Esophagus muscularis mucosa (tissue), 4 donors: ENCODE measurements around the gene ABHD12. TPM values are rescaled to one million over a fixed set of nuclear protein-coding genes. Genes with fewer than 3 reads are reported as not detected.
A peak's percentile ranks its signal among the peaks of the same experiment; 100 is the strongest.

Experiments used
- DNase-seq: peaks from one replicate; pipeline ENCODE4 v3.0.0-alpha.2; 2017; ENCODE audit errors: extremely low spot score
- H3K27ac ChIP-seq, 4 donors: fragments of 200-600 bp; sonication (generic); replicated peaks in 1 of 4; 1 replicate in 3 of 4; 2 replicates in 1 of 4; pipeline ENCODE4 v1.5.1; 2016 to 2019; ENCODE audit warnings: mild to moderate bottlenecking in 1 of 4
- H3K27me3 ChIP-seq, 4 donors: fragments of 200-600 bp; sonication (generic); one replicate each; pipeline versions ENCODE4 v1.5.1 to v1.6.0; 2016 to 2019
- H3K36me3 ChIP-seq, 4 donors: fragments of 200-600 bp; sonication (generic); one replicate each; pipeline ENCODE4 v1.5.1; 2016 to 2019
- H3K4me1 ChIP-seq, 4 donors: fragments of 200-600 bp; sonication (generic); one replicate each; pipeline ENCODE4 v1.5.1; 2016 to 2019
- H3K4me3 ChIP-seq, 4 donors: fragments of 200-600 bp; sonication (generic); 1 replicate in 2 of 4; 2 replicates in 2 of 4; pipeline ENCODE4 v1.5.1; 2016 to 2019; ENCODE audit warnings: mild to moderate bottlenecking in 4 of 4, moderate library complexity in 1 of 4
- H3K9me3 ChIP-seq, 4 donors: fragments of 200-600 bp; sonication (generic); 1 replicate in 3 of 4; 2 replicates in 1 of 4; pipeline ENCODE4 v1.5.1; 2016 to 2019
- CTCF ChIP-seq, 3 experiments: fragments of 200-600 bp in 2 of 3; fragments of 450-650 bp in 1 of 3; sonication (generic) in 2 of 3; IDR thresholded peaks; one replicate each; pipeline ENCODE4 v1.5.1; 2017 to 2019; ENCODE audit warnings: antibody characterized with exemption in 3 of 3, mild to moderate bottlenecking in 2 of 3, moderate library complexity in 1 of 3
- EP300 ChIP-seq: sonication (generic); formaldehyde crosslinking; IDR thresholded peaks from one replicate; pipeline ENCODE4 v1.6.1; 2017; ENCODE audit warnings: antibody characterized with exemption
- POLR2A ChIP-seq: fragments of 450-650 bp; IDR thresholded peaks from one replicate; pipeline ENCODE4 v1.6.1; 2017; ENCODE audit warnings: antibody characterized with exemption, moderate library complexity, mild to moderate bottlenecking, low read depth
- POLR2AphosphoS5 ChIP-seq, 2 donors: sonication (generic); formaldehyde crosslinking; IDR thresholded peaks; one replicate each; pipeline ENCODE4 v1.6.1; 2017; ENCODE audit warnings: antibody characterized with exemption in 2 of 2
- WGBS: methylation state at CpG from one replicate; pipeline ENCODE4 v1.1.5; 2018; 5-methylcytosine and 5-hydroxymethylcytosine counted together
- intact Hi-C: fragments of 100-400 bp; cut with DNase I; formaldehyde crosslinking; loops from one replicate; pipeline ENCODE4 v1.15.1; 2023
- total RNA-seq, 4 donors: library from RNA; depleted of rRNA; stranded (reverse); fragments of >200 nt; gene quantifications; one replicate each; pipeline versions ENCODE4 v1.1.0 to v1.2.1, GENCODE V29; 2016

ABHD12 gene
- total RNA-seq, 4 donors from 2014 or later, result 27.0 to 41.6 (median 35.4) TPM

DNA sequence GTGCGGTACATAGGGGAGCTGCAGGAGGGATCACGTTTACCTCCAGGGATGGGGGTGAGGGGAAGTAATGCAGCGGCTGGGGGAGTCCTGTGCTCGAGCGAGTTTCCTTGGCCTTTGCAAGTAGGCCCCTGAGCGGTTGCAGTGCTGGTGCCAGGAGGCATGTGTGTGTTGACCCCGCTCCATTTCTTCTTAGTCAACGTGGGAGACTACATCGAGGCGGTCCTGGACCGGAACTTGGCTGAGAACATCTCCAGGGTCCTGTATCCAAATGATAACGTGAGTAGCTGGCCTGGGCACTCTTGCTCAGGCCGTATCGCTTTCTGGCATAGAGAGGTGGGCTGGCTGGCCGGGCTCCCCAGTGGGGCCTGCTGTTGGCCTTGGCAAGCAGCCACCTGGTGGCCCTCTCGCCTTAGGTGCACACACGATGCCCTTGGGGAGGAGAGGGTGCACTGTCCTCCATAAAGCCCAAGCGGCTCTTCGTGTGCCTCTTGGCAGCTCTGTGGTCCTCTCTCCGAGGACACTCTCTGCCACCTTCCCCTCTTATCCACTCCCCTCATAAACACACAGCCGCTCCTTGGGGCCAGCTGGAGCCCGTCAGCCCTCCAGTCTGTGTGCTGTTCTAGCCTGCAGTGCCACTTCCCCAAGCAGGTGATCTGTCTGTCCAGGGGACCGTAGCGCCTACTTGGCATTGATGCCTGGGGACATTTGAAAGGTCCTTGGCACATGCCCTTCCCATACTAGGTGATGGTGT is 113.4 kb downstream of the ABHD12 start:
- 85% methylated on average over 23 of the region's 24 CpGs for WGBS
- Histone ChIP-seq H3K4me1 (peaks cover 42 to 68% (median 64%) of the 10 kb centered on the region in 4 donors), H3K36me3 (peaks cover 42 to 98% (median 96%) of the 10 kb centered on the region in 4 donors), H3K4me3 (no peak overlapping the region), H3K9me3 (no peaks in the 10 kb centered on the region), H3K27ac (peak overlapping the region; percentile 31 to 86 (median 84)), H3K27me3 (no peaks in the 10 kb centered on the region)
- intact Hi-C loops, result no loop called here
- TF ChIP-seq POLR2AphosphoS5 (IDR thresholded peaks at IDR 0.05) (no peak), CTCF (IDR thresholded peaks at IDR 0.05) (no peak), EP300 (no peak), POLR2A (no peak)
- DNase-seq, result no peak

DNA sequence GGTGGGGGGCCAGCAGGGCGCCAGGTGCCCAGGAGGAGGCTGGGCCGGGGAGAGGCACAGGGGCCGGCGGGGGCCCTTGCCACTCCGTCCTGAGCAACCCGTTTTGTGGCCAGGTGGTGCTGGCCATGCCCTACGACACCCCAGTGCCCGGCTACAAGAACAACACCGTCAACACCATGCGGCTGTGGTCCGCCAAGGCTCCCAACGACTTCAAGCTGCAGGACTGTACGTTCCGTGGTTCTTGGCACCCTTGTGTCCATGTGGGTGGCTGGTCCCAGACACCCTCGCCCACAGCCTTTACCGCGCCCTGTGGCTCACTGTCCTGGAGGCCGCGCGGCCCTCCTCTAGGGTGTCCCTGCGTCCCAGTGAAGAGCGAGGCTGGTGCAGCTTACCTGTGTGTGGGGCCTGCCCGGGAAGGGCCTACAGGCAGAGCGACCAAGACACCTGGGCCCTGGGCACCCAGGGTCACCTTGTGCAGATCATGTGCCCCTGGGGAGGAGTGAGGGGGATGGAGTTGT is 114.0 kb downstream of the ABHD12 start:
- peaks cover 47 to 74% (median 70%) of the 10 kb centered on the region in 4 donors for H3K4me1 ChIP-seq
- no peak overlapping the region for H3K4me3 ChIP-seq
- 78% methylated on average over 6 of the region's 24 CpGs for WGBS
- no peak for DNase-seq
- TF ChIP-seq POLR2AphosphoS5 (IDR thresholded peaks at IDR 0.05), result no peak
- no peak for TF ChIP-seq CTCF (IDR thresholded peaks at IDR 0.05)
- no peak for TF ChIP-seq POLR2A
- TF ChIP-seq EP300, result no peak
- peak overlapping the region; percentile 79 to 86 (median 84) for H3K27ac ChIP-seq
- H3K36me3 ChIP-seq, result peaks cover 40 to 98% (median 96%) of the 10 kb centered on the region in 4 donors
- intact Hi-C loops, result no loop called here
- H3K9me3 ChIP-seq, result no peaks in the 10 kb centered on the region
- no peaks in the 10 kb centered on the region for H3K27me3 ChIP-seq

DNA sequence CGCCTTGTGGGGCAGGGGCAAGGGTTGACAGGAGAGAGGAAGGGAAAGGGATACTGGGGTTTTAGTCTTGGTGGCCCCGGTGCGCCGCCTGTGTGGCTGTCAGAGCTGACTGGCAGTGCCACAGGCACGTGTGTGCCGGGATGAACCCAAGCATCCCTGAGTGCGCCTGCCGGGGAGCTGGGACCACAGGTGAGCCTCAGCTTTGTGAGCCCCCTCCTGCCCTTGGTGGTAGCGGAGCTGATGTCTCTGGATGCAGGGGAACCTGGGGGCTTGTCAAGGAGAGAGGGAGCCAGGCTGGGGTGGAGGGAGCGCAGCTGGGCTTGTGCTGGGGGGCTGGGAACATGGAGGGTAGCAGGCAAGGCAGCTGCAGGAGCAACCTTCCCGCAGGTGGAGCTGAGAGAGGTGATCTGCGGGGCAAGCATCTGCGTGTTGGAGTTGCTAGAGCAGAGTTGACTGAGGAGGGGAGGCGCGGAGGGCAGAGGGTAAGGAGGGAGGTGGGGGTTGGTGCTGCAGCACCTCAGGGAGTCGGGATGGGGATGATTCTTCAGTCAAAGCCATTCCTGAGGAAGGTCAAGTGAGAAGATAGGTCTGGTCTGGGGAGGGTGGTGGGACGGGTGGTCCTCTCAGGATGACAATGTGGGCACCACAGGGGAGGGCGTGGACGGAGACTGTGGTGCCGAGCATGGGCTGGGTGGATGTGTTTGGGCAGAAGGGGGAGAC is 114.7 kb downstream of the ABHD12 start:
- no peaks in the 10 kb centered on the region for H3K27me3 ChIP-seq
- intact Hi-C loops, result no loop called here
- H3K4me3 ChIP-seq, result no peak overlapping the region
- no peak for DNase-seq
- 92% methylated on average over 19 of the region's 20 CpGs for WGBS
- H3K9me3 ChIP-seq, result no peaks in the 10 kb centered on the region
- peaks cover 40 to 98% (median 96%) of the 10 kb centered on the region in 4 donors for H3K36me3 ChIP-seq
- peaks cover 54 to 81% (median 76%) of the 10 kb centered on the region in 4 donors for H3K4me1 ChIP-seq
- TF ChIP-seq POLR2AphosphoS5 (IDR thresholded peaks at IDR 0.05) (no peak), EP300 (no peak), CTCF (IDR thresholded peaks at IDR 0.05) (no peak), POLR2A (no peak)
- H3K27ac ChIP-seq, result peak overlapping the region; percentile 79 to 86 (median 84)

- Histone ChIP-seq H3K9me3 (no peaks in the 10 kb centered on the region), H3K27me3 (no peaks in the 10 kb centered on the region), H3K4me3 (no peak overlapping the region), H3K4me1 (peaks cover 54 to 82% (median 75%) of the 10 kb centered on the region in 4 donors), H3K36me3 (peaks cover 40 to 98% (median 96%) of the 10 kb centered on the region in 4 donors), H3K27ac (peak overlapping the region; percentile 79 to 86 (median 84))
- TF ChIP-seq POLR2AphosphoS5 (IDR thresholded peaks at IDR 0.05) (no peak), CTCF (IDR thresholded peaks at IDR 0.05) (no peak), EP300 (no peak), POLR2A (no peak)
- intact Hi-C loops, result no loop called here
- WGBS, result 89% methylated on average over 28 of the region's 32 CpGs
- no peak for DNase-seq
Measured at GRCh38 chr20:25274891-25275812, 115.5 kb downstream of the ABHD12 start.
